ENCODE data around the gene CDADC1.

The CDADC1 gene

DNA sequence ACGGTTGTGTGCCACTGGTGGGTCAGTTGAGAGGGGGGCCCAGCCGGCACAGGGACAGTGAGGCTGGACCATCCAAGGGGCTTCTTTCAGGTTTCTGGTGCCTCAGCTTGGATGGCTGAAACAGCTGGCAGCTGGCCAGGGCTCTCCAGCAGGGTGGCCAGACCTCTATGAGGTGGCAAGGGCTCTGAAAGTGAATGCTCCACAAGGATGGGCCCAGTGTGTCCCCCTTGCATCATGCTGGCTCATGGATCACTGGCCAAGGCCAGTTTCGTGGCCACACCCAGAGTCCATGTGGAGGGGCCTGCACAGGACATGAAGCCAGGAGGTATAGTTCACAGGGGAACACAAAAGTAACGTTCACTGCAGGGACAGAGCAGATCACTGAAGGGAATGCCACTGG is 49.6 kb downstream of the CDADC1 start:
- DNase-seq: no peak

DNA sequence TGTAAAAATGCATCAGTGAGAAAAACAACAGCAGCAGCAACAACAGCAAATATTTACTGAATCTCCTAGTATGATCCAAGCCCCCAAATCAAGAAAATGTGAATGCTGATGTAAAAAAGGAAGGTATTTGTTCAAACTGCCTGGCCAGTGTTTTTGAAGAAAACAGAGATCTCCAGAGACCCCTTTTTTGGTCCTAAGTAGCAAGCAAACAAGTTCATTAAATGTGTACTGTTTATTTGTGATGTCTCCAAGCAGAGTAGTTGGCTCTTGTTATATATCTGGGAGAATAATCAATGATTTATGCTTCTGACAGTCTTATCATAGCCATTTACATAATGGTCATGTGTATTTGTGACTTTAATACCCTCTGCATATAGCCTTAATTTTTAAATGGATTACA is 50.7 kb downstream of the CDADC1 start:
- no peak for DNase-seq

DNA sequence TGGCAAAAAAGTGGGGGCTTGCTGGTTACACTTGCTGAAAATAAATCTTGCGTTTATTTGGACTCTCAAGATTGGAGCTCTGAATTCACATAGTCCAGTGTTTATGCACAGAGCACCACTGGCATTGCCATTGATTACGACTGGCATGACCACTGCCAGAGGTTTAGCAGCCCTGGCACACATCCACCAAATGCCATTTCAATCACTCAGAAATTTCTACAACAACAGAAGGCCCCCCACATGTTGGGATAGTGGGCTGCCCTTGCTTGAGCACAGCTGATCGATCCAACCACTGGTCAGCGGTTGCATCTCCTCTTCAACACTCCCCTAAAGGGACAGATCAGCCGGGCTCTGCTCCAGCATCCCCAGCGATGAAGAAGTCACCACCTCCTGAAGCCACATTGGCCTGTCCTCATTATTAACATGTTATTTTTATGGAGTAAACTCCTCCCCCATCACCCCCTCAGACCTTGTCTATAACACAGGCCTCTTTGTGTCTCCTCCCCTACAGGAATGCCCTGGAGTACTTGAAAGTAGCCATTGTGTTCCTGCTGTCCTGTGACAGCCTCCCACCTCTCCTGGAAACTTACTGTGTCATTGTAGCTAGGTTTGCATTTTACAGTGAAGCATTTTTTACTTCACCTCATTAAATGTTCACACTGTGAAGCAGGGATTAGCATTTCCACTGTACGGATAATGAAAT is 51.3 kb downstream of the CDADC1 start:
- DNase-seq: no peak

DNA sequence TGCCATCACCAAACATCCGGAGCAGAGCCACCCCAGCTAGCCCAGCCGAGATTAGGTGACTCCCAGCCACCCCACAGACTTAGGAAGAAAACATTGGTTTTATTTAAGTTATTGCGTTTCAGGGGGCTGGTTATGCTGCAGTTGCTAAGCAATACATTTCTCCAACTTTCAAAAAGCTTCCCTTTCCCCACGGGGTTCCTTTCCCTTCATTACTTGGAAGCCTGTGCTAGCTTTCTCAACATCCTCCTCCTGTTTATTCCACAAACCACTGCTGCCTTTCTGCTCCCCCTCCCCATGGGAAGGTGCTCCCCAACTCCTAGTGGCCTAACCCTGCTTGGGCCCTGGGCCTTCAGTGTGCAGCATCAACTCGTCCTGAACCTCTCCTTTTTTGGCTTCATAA is 52.6 kb downstream of the CDADC1 start:
- no peak for DNase-seq

DNA sequence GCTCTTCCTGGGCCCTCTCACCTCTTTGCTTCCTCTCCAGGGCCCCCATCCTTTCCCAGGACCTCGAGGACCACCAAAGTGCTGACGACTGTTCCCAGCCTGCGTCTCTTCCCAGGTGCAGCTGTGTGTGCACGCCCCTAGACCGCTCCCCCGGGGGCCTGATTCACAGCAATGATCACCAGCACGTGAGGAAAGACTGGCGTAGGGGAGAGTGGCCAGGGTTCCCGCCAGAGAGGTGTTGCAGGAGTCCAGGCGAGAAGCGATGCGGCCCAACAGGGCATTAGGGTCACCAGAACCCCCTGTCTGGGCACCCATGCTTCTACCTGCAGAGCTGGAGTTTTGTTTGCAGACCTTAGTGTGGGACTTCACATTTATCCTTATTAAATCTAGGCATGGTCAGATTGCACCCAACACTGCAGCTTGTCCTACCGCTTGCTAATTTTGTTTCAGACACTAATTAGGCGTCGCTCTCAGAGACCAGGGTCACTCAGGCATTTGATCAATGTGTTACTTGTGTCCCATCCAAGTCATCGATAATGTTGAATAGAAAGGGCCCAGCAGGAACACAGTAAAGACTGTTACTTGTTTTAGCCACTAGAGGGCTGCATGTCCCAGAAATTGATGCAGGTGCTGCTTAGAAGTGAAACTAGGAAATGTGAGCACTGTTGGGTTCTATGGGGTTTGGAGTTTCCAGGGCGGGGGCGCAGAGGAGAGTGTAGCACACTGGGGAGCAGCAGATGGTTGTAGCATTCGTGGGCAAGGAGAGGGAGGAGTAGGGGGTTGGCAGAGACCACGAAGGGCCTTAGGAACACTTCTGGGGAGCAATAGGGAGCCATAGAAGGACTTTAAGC is 53.2 kb downstream of the CDADC1 start:
- peak; percentile 54 for DNase-seq

DNA sequence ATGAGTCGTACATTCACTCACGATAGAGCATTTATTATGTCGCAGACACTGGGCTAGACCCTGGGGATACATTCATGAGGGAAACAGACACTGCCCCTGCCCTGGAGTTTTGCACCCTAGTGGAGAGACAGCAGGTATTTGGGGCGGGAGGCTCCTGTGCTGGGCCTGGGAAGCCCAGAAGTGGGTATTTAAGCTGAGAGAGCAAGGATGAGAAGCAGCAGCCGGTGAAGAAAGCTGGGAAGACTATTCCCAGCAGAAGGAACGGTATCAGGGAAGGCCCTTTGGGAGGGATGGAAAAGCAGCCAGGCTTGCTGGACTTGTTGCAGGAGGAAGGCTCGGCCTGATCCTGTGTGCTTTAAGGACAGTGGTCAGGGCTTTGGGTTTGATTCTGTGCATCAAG is 54.5 kb downstream of the CDADC1 start:
- no peak for DNase-seq

DNA sequence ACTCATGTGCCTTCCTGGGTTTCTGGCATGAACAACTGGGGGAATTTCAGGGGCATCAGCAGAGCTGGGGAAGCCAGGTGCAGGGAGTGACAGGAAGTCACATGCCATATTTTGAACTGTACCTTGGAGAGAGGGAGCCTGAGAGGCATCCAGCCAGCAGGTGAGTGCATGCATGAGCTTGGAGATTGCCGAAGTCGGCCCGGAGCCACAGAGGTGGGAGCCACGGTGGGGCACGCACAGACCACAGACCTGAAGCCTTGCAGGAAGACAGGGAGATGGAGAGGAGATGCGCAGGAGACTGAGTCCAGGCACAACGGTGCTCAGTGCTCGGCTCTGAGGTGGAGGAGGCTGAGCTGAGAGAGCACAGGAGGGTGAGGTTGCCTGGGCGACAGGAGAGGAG is 55.1 kb downstream of the CDADC1 start:
- DNase-seq: peak; percentile 73

DNA sequence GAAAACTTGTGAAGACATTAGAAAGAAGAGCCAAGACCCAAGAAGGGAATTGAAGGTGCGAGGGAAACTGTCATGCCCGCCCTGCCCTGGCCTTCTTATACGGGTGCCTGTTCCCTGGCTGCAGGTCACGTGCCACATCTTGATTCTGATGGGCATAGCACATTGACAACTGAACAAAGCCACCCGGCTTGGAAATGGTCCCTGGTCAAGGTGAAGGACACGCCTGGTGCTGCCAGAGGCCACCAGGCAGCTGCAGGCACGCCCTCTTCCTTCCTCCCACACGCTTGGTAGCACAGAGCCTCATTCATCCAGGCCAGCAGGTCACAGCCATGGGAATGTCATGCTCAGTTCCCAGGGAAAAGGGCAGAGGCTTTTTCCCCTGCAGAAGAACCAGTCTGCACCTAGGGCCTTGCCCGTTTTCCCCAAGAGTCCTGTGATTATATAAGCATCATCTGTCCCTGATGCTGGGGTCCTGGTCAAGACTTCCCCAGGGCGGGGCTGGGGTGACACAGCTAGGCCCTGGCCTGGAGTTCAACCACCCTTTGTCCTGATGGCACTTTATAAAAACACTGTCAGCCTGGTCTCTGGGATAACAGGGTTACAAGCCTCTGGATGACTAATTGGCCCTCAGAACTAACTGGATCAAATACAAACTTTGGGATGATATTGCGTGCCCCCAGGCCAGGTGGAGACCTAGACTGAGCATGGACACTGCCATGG is 56.0 kb downstream of the CDADC1 start:
- DNase-seq: no peak

DNA sequence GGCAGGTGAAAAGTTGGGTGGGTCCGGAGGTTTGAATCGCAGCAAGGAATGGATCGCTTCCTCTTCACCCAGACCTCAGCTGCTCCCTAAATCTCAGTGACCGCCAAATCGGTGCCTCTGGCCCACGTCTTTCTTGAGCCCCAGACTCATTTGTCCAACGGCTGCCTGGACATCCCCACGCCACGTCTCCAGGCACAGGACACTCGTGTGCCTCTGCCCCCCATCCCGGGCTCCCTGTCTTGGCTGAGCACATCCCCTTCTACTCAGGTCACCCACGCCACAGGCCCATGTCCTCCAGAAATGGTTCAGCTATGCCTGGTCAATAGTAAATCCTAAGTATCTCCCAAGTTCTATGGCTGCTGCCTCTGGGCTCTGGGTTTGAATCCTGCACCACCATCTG is 56.6 kb downstream of the CDADC1 start:
- DNase-seq: no peak

DNA sequence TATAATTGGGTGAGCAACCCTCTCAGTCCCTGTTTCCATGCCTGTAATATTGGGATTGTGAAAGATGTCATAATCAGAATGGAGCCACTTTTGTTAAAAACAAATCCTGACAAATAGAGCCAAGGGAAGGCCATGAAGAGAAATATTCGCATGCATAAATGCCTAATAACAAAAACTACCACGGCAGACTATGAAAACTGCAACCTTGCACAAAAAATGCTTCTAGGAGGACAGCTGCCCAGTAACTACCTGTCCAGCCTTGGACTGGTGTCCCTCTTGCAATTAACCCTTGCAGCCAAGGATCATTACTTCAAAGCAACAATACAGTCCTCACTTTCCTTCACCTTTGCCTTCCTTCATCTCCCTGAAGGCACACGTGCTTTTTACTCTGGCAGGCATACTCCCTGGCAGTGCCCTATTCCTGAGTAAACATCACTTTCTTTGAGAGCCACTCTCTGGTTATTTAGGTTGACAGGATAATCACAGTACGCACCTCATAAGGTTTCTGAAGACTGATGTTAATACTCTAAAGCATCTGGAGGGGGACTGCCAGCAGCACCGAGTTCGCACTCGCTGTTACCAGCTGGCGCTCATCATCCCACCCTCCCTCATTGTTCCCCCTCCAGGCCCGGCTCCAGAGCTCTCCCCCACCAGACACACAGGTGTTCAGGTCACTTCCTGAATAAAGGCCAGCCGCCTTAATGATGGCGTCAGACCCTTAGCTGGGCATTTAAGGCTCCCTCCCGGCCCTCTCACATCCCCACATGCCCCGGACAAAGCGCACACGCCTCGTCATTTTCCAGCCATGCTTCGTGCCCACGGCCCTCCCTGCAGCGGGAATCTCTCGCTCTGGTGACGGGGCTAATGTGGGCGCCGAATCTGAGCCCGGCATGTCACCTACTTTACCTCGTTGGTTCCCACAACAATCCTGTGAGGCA is 57.3 kb downstream of the CDADC1 start:
- DNase-seq: peak; percentile 69

DNA sequence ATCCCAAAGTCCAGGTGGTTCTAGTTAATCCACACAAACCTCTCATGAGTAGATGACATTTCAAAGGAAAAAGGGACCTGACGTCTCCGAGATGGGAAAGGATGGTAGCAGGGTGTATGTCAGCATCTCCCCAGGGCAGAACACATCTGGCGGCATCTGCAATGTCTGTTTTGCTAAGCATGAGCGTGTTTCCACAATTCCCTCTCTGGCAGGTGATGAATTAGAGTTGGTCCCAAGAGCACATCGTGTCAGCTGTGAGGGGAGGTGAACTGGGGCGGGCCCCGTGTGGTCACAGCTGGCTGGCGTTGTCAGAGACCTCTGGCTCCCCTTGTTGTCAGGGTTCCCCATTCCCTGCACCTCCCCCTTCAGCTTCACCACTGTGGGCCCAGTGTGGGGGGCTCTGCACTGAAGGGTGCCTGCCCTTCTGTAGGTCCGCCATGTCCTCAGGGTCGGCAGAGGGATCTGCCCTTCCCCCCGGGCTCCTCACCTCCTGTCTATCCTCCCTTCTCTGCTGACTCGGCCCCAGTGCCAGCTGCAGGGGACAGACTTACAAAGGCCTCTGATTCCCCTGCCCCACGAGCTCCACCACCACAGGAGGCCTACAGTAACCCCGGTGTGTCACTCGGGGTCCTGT is 58.2 kb downstream of the CDADC1 start:
- DNase-seq: peak; percentile 35

DNA sequence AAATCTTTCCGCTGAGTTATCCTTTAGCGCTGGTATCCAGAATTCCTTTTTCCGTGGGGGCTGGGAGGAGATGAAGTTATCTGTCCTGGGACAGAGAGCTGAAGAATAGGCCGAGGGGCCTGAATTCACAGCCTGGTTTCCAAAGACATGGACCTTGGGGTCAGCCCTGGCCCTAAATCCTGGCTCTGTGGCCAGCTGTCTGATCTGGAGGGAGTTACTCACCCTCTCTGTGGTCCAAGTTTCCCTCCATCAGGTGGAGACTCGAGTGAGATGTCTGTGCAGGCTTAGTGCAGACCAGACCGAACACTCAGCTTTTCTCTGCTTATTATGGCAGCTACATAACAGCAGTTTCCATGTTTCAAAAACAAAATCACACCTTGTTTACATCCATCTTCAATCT is 59.6 kb downstream of the CDADC1 start:
- no peak for DNase-seq

DNA sequence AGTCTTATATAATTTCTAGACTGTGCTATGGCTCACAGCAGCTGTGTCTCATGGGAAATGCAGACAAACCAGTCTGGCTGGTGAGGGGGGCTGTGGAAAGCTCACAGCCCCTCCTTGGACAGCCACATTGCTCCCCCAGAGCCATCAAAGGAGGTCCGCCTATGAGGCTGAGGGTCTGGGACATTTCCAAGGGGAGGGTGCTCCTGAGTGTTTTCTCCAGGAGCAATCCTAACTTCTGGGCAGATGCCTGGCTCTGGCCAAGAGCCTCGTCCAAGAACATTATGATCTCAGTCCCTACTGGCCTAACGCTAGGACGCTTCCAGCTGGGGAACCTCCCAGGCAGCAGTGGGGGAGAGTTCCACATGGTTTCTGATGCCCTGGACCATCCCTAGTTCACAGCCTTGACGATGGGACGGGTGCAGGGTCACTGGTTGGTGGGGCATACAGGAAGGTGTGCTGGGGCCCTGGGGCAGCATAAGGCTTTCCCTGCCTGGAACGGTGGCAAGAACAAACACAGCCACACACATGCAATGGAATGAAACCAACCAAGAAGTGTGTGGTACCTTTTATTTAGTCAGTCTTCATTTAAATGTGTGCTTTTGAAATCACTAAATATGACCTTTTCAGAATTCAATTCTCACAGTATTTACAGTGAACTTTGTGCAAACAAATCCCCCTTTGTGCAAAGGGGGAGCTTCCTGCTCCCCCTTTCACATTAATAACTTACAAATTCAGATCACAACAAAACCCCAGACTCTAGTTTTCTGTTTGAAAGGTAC is 60.6 kb downstream of the CDADC1 start:
- DNase-seq: no peak

DNA sequence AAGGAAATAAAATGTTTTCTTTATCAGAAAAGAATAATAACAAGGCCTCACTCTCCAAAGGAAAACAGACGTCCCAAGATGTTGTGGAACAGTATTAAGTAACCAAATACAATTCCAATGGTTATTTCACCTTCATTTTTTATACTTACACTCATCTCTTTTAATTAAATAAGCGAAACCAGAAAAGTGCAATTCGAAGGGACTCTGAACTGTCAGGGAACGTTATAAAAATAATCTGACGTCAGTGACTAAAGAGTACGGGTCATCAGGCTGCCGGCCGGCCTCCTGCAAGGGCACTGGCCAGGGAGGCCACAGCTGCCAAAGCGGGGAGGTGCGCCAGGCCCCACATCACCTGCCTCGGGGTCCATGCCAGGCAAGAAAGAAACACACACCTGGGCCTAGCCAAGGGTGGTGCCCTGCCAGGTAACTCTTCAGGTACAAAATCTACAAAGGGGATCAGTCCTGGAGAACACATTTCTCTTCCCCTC is 61.2 kb downstream of the CDADC1 start:
- no peak for DNase-seq

DNA sequence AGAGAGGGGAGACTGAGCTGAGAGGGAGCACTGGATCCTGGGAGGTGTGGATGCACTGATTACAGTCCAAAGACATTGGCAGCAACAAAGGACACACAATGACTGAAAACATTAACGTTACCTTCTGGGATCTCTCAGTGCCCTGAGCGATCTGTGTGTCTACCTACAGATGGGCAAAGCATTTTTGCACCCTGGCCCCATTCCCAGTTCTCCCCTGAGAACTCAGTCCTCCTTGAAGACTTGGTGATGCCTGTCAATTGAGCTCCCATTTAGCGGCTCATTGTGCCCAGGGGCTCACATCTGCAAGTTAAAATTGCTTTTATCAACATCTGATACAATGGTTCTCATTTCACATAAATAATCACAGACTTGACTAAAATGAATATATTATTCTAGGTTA is 62.5 kb downstream of the CDADC1 start:
- DNase-seq: no peak

DNA sequence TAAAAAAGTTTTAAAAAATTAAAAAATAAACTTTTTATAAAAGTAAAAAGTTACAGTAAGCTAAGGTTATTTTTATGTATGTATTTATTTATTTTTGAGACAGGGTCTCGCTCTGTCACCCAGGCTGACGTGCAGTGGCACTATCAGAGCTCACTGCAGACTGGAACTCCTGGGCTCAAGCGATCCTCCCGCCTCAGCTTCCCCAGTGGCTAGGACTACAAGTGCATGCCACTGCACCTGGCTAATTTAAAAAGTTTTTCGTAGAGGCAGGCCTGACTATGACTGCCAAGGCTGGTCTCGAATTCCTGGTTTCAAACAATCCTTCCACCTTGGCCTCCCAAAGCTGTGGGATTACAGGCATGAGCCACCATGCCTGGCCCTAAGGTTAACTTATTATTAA is 64.1 kb downstream of the CDADC1 start:
- DNase-seq: no peak

DNA sequence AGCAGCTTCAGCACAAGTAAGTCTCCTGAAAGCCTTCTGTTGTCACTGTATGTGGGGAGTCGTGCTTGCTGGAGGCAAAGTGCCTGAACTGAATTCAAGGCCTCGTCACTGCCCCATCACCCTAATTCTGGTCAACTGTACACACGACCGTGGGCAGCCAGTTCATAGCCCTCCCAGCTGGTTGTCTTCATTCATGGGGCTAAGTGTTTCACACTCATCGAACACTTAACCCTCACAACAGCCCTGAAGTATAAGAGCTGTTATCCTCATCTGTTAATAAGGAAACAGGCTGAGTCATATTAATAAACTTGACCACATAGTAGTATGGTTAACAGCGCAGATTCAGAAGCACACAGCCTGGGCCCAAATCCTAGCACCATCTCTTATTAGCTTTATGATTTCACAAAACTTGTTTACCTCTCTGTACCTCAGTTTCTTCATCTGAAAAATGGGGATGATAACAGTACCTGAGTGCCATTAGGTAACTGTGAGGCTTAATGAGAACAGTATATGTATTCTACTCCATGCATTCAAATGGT is 66.7 kb downstream of the CDADC1 start:
- no peak for DNase-seq

DNA sequence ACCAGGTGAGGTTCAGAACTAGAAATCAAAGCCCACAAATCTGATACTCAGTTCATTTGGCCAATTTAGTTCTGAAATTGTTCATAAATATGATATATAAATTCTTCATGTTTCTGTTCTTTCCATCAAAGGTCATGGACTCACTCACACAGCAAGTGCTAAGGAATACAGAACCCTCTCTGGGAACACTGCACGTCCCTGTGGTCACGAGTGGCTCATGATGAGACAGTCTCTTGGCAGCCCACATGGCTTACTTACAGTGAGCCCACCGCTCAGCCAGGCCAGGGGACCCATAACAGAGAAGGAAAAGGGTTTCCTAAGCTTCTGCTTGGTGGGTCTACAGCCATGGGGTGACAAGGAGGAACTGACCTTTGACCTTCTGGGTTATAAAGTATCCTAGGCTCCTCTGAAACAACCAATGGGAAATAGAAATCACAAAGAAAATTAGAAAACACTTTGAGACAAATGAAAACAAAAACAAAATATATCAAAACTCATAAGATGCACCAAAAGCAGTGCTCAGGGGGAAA is 67.4 kb downstream of the CDADC1 start:
- DNase-seq: no peak

DNA sequence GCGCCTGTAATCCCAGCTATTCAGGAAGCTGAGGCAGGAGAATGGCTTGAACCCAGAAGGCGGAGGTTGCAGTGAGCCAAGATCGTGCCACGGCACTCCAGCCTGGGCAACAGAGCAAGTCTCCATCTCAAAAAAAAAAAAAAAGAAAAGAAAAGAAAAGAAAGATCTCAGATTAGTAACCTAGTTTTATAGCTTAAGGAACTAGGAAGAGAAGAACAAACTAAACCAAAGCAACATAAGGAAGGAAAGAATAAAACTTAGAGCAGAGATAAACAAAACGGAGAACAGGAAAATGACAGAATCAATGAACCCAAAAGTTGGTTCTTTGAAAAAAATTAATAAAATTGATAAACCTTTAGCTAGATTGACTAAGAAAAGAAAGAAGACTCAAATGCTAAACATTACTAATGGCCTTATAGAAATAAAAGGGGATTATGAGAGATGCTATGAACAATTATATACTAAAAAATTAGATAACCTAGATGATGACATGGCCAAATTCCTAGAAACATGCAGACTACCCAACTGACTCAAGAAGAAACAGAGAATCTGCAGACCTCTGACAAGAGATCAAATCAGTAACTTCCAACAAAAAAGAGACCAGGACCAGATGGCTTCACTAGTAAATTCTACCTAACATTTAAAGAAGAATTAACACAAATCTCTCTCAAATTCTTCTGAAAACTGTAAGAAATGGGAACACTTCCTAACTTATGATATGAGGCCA is 68.2 kb downstream of the CDADC1 start:
- DNase-seq: no peak

DNA sequence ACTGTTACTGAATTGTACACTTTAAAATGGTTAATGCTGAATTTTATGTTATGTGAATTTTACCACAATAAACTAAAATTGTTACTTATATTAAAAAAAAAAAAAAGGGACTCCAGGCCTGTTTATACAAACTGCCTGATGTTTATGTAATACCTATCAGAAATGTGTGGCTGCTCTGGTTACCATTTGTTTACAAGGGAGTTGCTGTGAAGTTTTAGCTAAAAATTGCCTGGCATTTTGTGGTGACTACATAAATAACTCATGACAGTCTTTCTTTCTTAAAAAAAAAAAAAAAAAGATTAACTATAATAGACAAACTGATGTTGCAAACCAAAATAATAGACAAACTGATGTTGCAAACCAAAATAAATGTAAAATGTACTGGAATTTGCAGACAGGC is 71.8 kb downstream of the CDADC1 start:
- DNase-seq: no peak
